ENCODE data around the gene FAM168A. TPM values are rescaled to one million over a fixed set of nuclear protein-coding genes. Genes with fewer than 3 reads are reported as not detected.

FAM168A gene
- total and polyA plus RNA-seq, 9 of the 15 experiments (the other 6 are each of a cell fraction or from before 2014, with no cell fraction given), result 0.44 to 7.2 (median 2.9) TPM

GRCh38 chr11:73415854-73416615 lies 181.9 kb downstream of the FAM168A start:
- ATAC-seq, result no peak
- FAIRE-seq, result no peak
- Histone ChIP-seq H3K4me1 (replicated peaks in 1 of 2; ENCODE audit: control insufficient read depth in 2 of 2, insufficient read depth in 2 of 2, low read length in 2 of 2) (no peaks in the 10 kb centered on the region), H3K4me3 (no peak overlapping the region), H2AFZ (ENCODE audit: low read depth, low read length) (no peak overlapping the region), H3K4me2 (ENCODE audit: insufficient read depth, low read length) (no peak overlapping the region), H3K27me3 (ENCODE audit: control insufficient read depth in 2 of 2, insufficient read depth in 2 of 2, low read length in 2 of 2) (no peaks in the 10 kb centered on the region), H3K9me3 (replicated peaks; ENCODE audit: control insufficient read depth, insufficient read depth, low read depth, low read length) (no peaks in the 10 kb centered on the region), H4K20me1 (replicated peaks; ENCODE audit: control insufficient read depth, insufficient read depth, low read length) (no peaks in the 10 kb centered on the region), H3K9me1 (ENCODE audit: control insufficient read depth, insufficient read depth, low read length) (no peaks in the 10 kb centered on the region), H3K27ac (ENCODE audit: extremely low read depth, low read depth, low read length) (no peak overlapping the region), H3K36me3 (ENCODE audit: control insufficient read depth, insufficient read depth, low read length) (no peaks in the 10 kb centered on the region), H3K79me2 (ENCODE audit: control insufficient read depth, insufficient read depth, low read length) (no peaks in the 10 kb centered on the region), H3K9ac (ENCODE audit: insufficient read depth in 1 of 2, low read depth in 2 of 2, low read length in 2 of 2) (no peak overlapping the region)
- CTCF ChIA-PET (ENCODE audit: low intra/inter-chr PET ratio), result no interaction called here
- intact Hi-C loops (cut with micrococcal nuclease), result no loop called here
- no peak for DNase-seq (ENCODE audit: extremely low read depth in 1 of 4, low spot score in 3 of 4)
- in situ Hi-C loops (cut with MboI), result no loop called here
- 38% methylated on average over 4 of the region's 4 CpGs for WGBS (ENCODE audit: insufficient coverage, low coverage, missing lambda C conversion rate)
- POLR2A ChIA-PET, result interaction anchor here (1.5 kb wide), 1 partner anchor 9 kb away, joined by 4 read pairs; no protein-coding TSS in a partner anchor
- BruUV-seq (replicated peaks), result no TSS peak
- TF ChIP-seq HDGF (IDR thresholded peaks at IDR 0.05) (no peak), MGA (IDR thresholded peaks at IDR 0.05) (no peak), DMBX1 (CRISPR knock-in tag; IDR thresholded peaks at IDR 0.05; ENCODE audit: borderline replicate concordance) (no peak), ZNF561 (CRISPR knock-in tag; conservative IDR thresholded peaks at IDR 0.05) (no peak), ZNF780A (CRISPR knock-in tag; IDR thresholded peaks at IDR 0.05) (no peak), ZNF639 (CRISPR knock-in tag; conservative IDR thresholded peaks at IDR 0.05 in 1 of 2, IDR thresholded peaks at IDR 0.05 in 1 of 2) (no peak), L3MBTL2 (IDR thresholded peaks at IDR 0.05) (no peak), MEIS2 (IDR thresholded peaks at IDR 0.05; ENCODE audit: partially characterized antibody) (no peak), ZNF133 (CRISPR knock-in tag; IDR thresholded peaks at IDR 0.05) (no peak), LARP7 (IDR thresholded peaks at IDR 0.05) (no peak)
